Stimulated activated CD4-positive, alpha-beta T cell treated with anti-CD3 and anti-CD28 coated beads, Interleukin-12 subunit alpha, Interleukin-12 subunit beta, amount 100 ng/mL, for 48 hours (primary cell): ENCODE results near the gene GLTP.

ENCODE experiments used
- DNase-seq, 3 donors: peaks; one replicate each; pipeline ENCODE4 v3.0.0-alpha.2; 2020; ENCODE audit warnings: low read depth in 2 of 3, low spot score in 1 of 3

The GLTP gene

GRCh38 chr12:109802828-109803227, 77.5 kb downstream of the GLTP start:
- DNase-seq = no peak
